ENCODE measurements around the gene NCLN. TPM values are rescaled to one million over a fixed set of nuclear protein-coding genes. Genes with fewer than 3 reads are reported as not detected.
"Not testable (repeated sequence)": the region's sequence is repeated elsewhere in the genome, so short reads cannot be mapped to it uniquely, and the experiment has no call there.

Gene NCLN
- total RNA-seq, 1 donor from 2014 or later = 12.2 TPM

- Histone ChIP-seq H3K9me3 (ENCODE audit: low read depth) (no peaks in the 10 kb centered on the region), H3K9ac (no peak overlapping the region), H3K79me2 (ENCODE audit: low read depth) (no peaks in the 10 kb centered on the region), H3F3A (ENCODE audit: low read depth) (no peaks in the 10 kb centered on the region), H3K4me1 (no peaks in the 10 kb centered on the region), H3K27me3 (no peaks in the 10 kb centered on the region), H3K4me3 (no peak overlapping the region), H3K4me2 (no peak overlapping the region), H3K36me3 (no peaks in the 10 kb centered on the region), H3K27ac (no peak overlapping the region), H4K20me1 (ENCODE audit: low read depth) (peaks cover 28% of the 10 kb centered on the region), H2AFZ (replicated peaks) (no peak overlapping the region)
- Mint-ChIP-seq H3K9me3 (no peaks in the 10 kb centered on the region), H3K4me1 (no peaks in the 10 kb centered on the region), H3K4me3 (no peak overlapping the region), H3K27ac (no peak overlapping the region), H3K27me3 (ENCODE audit: insufficient read depth, low read depth) (peaks cover 4% of the 10 kb centered on the region), H3K36me3 (no peaks in the 10 kb centered on the region)
- no peak for DNase-seq (ENCODE audit: low spot score)
- TF ChIP-seq, protein P1, sequence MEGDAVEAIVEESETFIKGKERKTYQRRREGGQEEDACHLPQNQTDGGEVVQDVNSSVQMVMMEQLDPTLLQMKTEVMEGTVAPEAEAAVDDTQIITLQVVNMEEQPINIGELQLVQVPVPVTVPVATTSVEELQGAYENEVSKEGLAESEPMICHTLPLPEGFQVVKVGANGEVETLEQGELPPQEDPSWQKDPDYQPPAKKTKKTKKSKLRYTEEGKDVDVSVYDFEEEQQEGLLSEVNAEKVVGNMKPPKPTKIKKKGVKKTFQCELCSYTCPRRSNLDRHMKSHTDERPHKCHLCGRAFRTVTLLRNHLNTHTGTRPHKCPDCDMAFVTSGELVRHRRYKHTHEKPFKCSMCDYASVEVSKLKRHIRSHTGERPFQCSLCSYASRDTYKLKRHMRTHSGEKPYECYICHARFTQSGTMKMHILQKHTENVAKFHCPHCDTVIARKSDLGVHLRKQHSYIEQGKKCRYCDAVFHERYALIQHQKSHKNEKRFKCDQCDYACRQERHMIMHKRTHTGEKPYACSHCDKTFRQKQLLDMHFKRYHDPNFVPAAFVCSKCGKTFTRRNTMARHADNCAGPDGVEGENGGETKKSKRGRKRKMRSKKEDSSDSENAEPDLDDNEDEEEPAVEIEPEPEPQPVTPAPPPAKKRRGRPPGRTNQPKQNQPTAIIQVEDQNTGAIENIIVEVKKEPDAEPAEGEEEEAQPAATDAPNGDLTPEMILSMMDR (IDR thresholded peaks at IDR 0.05) = peak; percentile 43
- TF ChIP-seq EZH2 (IDR thresholded peaks at IDR 0.05) = no peak
Measured at GRCh38 chr19:3234800-3235199, 49.1 kb downstream of the NCLN start.

DNA sequence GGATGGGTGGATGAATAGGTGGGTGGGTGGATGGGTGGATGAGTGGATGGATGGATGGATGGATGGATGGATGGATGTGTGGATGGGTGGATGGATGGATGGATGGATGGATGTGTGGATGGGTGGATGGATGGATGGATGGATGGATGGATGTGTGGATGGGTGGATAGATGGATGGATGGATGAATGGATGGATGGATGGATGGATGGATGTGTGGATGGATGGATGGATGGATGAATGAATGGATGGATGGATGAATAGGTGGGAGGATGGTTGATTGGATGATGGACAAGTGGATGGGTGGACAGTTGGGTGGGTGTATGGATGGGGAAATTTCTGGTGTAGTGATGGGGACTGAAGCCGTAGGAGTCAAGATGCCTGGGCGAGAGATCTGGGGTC, 49.9 kb downstream of the NCLN start:
- H3K27ac Mint-ChIP-seq; H3K4me3 Mint-ChIP-seq; H3K27me3 Mint-ChIP-seq (ENCODE audit: insufficient read depth, low read depth); H3K4me1 ChIP-seq; H3K9me3 Mint-ChIP-seq; H3F3A ChIP-seq (ENCODE audit: low read depth); H3K36me3 Mint-ChIP-seq; H3K4me3 ChIP-seq; H3K79me2 ChIP-seq (ENCODE audit: low read depth); H3K27ac ChIP-seq; H3K36me3 ChIP-seq; H3K4me1 Mint-ChIP-seq; H3K9ac ChIP-seq; H3K9me3 ChIP-seq (ENCODE audit: low read depth); H3K4me2 ChIP-seq; H3K27me3 ChIP-seq; H2AFZ ChIP-seq (replicated peaks); DNase-seq (ENCODE audit: low spot score): not testable (repeated sequence)
- peaks cover 25% of the 10 kb centered on the region for H4K20me1 ChIP-seq (ENCODE audit: low read depth)

DNA sequence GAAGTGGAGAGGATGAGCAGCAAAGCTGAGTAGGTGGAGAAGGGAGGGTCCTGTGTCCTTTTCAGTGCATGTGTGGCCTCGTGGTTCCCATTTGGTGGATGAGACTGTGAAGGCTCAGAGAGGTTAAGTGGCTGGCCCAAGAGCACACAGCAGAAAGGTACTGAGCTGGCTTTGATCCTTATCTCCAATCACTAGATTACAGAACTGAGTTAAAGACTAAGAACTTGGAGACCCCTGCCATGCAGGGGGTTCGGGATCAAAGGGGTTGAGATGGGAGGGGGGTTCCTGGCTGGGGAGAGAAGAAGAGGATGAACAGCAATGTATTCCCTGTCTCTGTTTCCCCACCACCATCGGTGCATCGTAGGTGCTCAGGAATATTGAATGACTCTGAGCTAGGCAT, 50.5 kb downstream of the NCLN start:
- H3K27ac Mint-ChIP-seq = no peak overlapping the region
- H3K9me3 Mint-ChIP-seq = no peaks in the 10 kb centered on the region

GRCh38 chr19:3238066-3238561, 52.4 kb downstream of the NCLN start:
- H3K27me3 Mint-ChIP-seq (ENCODE audit: insufficient read depth, low read depth) = peaks cover 4% of the 10 kb centered on the region
- no peaks in the 10 kb centered on the region for H3K4me1 Mint-ChIP-seq

More for the DNA sequence above, 50.5 kb downstream of the NCLN start:
- Histone ChIP-seq H3K27ac (no peak overlapping the region), H2AFZ (replicated peaks) (no peak overlapping the region), H3K36me3 (no peaks in the 10 kb centered on the region), H3K79me2 (ENCODE audit: low read depth) (no peaks in the 10 kb centered on the region), H4K20me1 (ENCODE audit: low read depth) (peaks cover 26% of the 10 kb centered on the region), H3K4me3 (no peak overlapping the region), H3K4me2 (no peak overlapping the region), H3K4me1 (no peaks in the 10 kb centered on the region), H3K9me3 (ENCODE audit: low read depth) (no peaks in the 10 kb centered on the region), H3K9ac (no peak overlapping the region), H3K27me3 (no peaks in the 10 kb centered on the region), H3F3A (ENCODE audit: low read depth) (no peaks in the 10 kb centered on the region)
- Mint-ChIP-seq H3K4me3 (no peak overlapping the region), H3K4me1 (no peaks in the 10 kb centered on the region), H3K27me3 (ENCODE audit: insufficient read depth, low read depth) (peaks cover 4% of the 10 kb centered on the region), H3K36me3 (no peaks in the 10 kb centered on the region)
- no peak for TF ChIP-seq EZH2phosphoT487 (IDR thresholded peaks at IDR 0.05)
- TF ChIP-seq, protein P1 (IDR thresholded peaks at IDR 0.05) = no peak
- no peak for TF ChIP-seq EZH2 (IDR thresholded peaks at IDR 0.05)
- no peak for DNase-seq (ENCODE audit: low spot score)

More at GRCh38 chr19:3238066-3238561, 52.4 kb downstream of the NCLN start:
- Mint-ChIP-seq H3K9me3 (no peaks in the 10 kb centered on the region), H3K4me3 (no peak overlapping the region), H3K27ac (no peak overlapping the region), H3K36me3 (no peaks in the 10 kb centered on the region)
- no peaks in the 10 kb centered on the region for H3K4me1 ChIP-seq
- H3K27ac ChIP-seq = no peak overlapping the region
- H3K4me3 ChIP-seq = no peak overlapping the region
- H3F3A ChIP-seq (ENCODE audit: low read depth) = no peaks in the 10 kb centered on the region
- no peak for DNase-seq (ENCODE audit: low spot score)
- no peak overlapping the region for H2AFZ ChIP-seq (replicated peaks)
- no peak overlapping the region for H3K4me2 ChIP-seq
- no peak overlapping the region for H3K9ac ChIP-seq
- H3K79me2 ChIP-seq (ENCODE audit: low read depth) = no peaks in the 10 kb centered on the region
- H3K27me3 ChIP-seq = no peaks in the 10 kb centered on the region
- peaks cover 37% of the 10 kb centered on the region for H4K20me1 ChIP-seq (ENCODE audit: low read depth)
- H3K9me3 ChIP-seq (ENCODE audit: low read depth) = no peaks in the 10 kb centered on the region
- H3K36me3 ChIP-seq = no peaks in the 10 kb centered on the region
- TF ChIP-seq, protein P1 (IDR thresholded peaks at IDR 0.05) = no peak
- no peak for TF ChIP-seq EZH2phosphoT487 (IDR thresholded peaks at IDR 0.05)
- no peak for TF ChIP-seq EZH2 (IDR thresholded peaks at IDR 0.05)

All from neural progenitor cell (in vitro differentiated cells).